GM21367 (cell line): Measurements from ENCODE around the gene IVNS1ABP.
A peak's percentile ranks its signal among the peaks of the same experiment; 100 is the strongest.
"Not testable (repeated sequence)": the region's sequence is repeated elsewhere in the genome, so short reads cannot be mapped to it uniquely, and the experiment has no call there.

Experiments used
- ATAC-seq: cut with Tn5 transposase; IDR thresholded peaks from one replicate; pipeline ENCODE4 v1.9.1; 2021; ENCODE audit not compliant: unreplicated experiment

Gene IVNS1ABP

DNA sequence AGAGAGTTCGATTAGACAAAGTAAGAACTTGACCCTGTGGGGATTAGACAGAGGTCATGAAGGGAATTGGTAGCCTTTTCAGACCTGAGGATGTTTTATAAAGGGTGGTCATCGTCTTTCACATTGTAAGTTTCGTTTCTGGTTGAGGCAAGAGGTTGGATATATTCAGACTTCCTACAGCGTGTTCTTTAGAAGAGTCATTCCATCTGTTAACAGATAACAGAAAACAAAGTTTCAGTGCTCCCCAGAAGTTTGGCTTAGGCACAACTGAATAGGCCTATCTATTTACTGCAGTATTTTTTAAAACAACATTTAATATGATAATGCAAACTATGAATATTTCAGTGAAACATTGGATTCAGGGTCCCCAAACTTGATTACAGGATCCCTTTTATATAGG is 17.1 kb upstream of the IVNS1ABP start:
- no peak for ATAC-seq

DNA sequence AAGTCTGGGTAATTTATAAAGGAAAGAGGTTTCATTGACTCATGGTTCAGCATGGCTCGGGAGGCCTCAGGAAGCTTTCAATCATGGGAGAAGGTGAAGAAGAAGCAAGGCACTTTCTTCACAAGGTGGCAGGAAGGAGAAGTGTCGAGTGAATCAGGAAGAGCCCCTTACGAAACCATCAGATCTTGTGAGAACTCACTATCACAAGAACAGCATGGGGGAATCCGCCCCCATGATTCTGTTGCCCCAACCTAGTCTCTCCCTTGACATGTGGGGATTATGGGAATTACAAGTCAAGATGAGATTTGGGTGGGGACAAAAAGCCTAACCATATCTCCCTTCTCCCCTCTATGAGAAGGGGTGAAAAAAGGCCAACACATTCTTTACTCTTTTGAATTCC is 11.2 kb upstream of the IVNS1ABP start:
- no peak for ATAC-seq

DNA sequence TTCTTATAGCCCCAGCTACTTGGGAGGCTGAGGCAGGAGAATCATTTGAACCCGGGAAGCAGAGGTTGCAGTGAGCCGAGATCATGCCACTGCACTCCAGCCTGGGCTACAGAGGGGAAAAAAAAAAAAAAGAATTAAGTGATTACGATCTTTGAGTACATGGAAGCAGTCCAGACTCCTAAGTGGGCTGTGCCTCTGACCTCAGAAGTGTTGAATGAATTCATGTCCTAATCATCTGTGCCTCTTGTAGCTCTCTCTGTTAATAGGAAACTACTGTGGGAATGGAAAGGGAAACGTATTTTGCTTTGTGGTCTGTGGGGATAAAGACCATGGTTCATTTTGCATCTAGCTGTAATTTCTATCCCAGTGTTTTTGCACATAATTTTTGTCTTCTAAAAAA is 8.4 kb upstream of the IVNS1ABP start:
- ATAC-seq, result no peak

DNA sequence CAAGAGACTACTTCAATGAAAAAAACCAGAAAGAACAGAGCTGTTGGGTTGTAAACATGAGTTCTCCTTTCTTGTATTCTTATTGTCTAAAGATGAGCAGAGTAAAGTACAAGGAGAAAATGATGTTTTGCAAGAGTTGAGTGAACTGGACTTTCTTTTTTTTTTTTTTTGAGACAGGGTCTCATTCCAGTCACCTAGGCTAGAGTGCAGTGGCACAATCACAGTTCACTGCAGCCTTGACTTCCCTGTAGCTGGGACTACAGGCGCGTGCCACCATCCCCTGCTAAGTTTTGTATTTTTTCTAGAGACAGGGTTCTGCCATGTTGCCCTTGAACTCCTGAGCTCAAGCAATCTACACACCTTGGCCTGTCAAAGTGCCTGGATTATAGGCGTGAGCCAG is 7.1 kb upstream of the IVNS1ABP start:
- ATAC-seq, result no peak

DNA sequence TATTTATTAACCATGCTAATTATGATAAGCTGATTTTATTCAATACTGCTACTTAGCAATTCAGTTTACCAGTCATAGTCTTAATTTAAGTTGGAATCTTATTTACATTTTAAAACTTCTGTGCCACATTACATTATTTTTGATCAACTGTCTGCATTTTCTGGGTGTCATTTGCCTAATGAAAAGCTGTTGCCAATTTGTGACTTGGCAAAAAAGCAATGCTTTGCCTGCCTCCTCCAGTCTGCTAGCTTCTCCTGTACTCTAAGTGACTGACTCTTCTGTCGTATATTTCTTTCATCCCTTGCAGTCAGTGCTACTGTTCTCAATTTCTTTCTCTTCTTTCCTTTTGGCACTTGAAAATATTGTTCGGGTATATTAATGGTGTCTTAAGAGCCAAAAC is 5.6 kb upstream of the IVNS1ABP start:
- no peak for ATAC-seq

DNA sequence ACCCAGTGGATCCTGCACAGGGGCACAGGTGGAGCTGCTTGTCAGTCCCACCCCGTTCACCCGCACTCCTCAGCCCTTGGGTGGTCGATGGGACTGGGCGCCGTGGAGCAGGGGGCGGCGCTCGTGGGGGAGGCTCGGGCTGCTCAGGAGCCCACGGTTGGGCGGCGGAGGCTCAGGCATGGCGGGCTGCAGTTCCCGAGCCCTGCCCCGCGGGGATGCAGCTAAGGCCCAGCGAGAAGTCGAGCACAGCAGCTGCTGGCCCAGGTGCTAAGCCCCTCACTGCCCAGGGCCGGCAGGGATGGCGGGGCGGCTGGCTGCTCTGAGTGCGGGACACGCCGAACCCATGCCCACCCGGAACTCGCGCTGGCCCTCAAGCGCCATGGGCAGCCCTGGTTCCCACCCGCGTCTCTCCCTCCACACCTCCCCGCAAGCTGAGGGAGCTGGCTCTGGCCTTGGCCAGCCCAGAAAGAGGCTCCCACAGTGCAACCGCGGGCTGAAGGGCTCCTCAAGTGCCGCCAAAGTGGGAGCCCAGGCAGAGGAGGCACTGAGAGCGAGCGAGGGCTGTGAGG is 4.7 kb upstream of the IVNS1ABP start:
- not testable (repeated sequence) for ATAC-seq

DNA sequence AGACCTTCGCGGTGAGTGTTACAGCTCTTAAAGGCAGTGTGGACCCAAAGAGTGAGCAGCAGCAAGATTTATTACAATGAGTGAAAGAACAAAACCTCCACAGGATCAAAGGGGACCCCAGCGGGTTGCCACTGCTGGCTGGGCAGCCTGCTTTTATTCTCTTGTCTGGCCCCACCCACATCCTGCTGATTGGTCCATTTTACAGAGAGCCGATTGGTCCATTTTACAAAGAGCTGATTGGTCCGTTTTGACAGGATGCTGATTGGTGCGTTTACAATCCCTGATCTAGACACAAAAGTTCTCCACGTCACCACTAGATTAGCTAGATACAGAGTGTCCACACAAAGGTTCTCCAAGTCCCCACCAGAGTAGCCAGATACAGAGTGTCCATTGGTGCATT is 4.1 kb upstream of the IVNS1ABP start:
- ATAC-seq, result not testable (repeated sequence)

DNA sequence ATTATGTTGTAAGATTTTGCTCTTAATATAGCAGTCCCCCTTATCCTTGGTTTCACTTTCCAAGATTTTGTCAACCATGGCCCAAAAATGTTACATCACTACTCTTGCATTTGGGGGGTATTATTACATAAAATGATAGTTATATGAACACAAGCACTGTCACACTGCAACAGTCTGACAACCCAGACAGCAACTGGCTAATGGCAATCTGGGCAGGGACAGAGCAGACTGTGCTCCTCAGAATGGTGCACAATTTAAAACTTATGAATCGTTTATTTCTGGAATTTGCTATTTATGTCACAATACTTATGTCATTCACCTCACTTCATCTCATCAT is 2.1 kb upstream of the IVNS1ABP start:
- no peak for ATAC-seq

DNA sequence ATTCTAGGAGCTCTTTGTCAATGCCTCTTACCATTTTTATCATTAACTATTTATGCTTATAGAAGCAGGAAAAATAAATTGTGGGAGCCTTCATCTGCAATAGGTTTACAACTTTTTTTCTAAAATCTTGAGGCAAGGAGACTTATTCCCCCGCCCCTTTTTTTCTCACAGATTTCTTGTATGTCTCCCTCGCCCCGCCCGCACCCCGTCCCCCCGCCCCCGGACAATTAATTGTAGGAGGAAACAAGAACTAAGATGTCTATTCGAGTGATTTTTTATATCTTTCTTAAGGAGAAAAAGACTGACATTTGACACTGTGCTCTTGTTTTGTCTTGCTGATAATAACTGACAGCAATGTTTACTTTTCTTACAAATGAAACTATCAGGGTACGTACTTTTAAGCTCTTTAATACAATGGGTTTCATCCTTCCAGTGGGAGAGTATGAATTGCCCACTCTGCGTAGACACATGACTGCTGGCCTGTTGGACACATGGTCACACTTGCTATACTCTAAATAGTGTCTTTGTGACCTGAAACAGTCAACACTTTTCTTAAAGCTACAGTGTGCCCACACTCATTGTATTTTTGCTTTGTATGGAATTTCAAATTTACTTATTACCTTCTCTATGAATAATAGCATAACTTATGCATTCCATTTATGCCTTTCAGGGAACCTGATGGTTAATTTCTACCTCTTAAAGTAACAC is 1.5 kb upstream of the IVNS1ABP start:
- ATAC-seq, result no peak

DNA sequence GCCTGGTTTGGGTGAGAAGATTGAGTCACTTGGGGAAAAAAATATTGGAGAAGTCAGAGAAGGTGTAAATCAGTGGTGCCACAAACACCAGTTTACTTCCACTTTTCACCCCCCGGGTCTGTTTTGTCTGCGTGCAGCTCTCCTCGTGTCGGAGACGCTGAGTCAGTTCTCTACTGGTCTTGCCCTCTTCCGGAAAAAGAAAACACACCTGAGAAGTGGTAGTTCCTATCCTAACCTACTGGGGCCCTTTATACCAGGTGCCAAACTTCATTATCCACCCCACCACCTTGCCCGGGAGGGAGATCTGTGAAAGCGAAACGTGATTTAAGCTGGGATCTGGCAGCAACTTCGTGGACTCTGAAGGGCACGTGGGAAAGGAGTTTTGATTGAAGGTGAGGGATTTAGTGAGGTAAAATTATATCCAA is 855 bp upstream of the IVNS1ABP start:
- ATAC-seq, result peak; percentile 38

DNA sequence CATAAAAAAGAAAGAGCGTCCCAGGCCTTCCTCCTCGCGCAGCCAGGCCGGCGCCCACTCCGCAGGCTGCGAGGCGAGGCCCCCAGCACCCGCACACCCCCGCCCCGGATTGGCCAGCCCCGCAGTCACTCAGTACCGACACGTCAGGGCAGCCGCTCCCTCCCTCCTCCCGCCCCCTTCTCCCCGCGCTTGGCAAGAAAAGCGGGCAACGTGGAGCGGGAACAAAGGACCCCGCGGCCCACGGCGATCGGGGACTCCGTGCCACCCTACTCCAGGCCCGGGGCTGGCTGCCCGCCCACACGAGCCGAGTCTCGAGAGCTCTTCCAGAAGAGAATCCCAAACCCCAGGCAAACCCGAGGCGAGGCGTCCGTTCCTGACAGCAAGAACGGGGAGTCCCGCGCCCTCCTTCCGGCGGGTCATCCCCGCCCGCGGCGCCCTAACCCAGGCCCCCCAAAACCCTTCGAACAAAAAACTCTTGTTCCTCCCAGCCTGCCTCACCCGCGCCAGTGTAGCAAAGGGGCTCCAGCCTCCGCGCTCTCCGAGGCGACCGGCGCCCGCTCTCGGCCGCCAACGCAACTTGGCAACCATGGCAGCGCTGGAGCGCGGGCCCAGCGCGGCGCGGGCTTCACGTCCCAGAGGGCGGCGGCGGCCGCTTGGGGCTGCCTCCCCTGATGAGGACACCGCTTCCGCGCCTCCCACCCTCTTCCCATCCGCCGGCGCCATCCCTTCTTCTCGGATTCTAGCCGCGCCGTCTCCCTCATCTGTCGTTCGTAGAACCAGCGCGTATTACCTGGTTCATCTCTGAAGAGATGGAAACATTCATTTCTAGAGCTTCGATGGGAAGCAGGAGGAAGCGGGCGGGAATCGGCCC is 645 bp downstream of the IVNS1ABP start:
- ATAC-seq, result peak; percentile 44

DNA sequence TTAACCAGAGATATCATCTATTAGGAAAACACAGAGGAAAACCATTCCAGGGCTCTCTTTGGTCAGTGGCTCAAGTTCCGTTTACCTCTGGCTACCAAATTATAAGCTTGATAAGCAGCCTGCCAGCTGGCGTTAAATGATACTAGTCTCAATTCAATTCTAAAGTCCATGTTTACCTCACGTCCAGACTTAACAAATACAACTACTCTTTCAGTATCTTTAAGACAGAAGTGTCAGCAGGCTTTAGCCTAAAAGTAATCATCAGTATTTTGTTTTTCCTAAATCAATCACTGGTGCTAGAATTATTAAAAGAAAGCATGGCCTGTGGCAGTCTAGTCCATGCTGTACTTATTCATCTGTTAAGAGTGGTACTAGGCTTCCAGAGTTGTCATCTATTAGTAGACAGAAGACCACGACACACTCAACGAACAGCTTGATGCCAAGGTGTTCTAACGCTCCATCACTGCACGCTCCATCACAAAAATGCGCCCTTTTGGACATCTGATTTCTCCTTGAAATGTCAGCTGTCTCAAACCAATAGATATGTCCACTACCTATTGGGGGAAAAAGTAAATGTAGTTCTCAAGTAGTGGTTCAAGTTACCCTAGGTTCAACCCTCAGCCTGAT is 1.5 kb downstream of the IVNS1ABP start:
- peak; percentile 1 for ATAC-seq

DNA sequence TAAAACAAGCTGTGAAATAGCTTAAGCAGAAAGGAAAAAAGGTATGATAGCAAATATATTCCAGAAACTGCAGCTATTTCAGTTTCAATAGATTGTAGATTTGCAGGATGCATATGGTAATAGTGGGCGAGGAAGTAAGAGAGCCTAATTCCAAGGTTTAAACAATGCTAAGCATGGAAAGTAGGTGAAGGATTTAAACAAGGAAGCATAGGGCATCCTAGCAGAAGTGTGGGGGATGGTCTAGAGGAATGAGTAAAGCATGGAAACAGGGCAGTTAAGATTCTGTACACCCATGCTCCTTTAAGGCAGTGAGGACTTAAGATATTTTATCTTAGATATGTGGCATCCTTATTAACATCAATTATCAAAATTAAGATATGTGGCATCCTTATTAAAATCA is 2.6 kb downstream of the IVNS1ABP start:
- ATAC-seq, result no peak

DNA sequence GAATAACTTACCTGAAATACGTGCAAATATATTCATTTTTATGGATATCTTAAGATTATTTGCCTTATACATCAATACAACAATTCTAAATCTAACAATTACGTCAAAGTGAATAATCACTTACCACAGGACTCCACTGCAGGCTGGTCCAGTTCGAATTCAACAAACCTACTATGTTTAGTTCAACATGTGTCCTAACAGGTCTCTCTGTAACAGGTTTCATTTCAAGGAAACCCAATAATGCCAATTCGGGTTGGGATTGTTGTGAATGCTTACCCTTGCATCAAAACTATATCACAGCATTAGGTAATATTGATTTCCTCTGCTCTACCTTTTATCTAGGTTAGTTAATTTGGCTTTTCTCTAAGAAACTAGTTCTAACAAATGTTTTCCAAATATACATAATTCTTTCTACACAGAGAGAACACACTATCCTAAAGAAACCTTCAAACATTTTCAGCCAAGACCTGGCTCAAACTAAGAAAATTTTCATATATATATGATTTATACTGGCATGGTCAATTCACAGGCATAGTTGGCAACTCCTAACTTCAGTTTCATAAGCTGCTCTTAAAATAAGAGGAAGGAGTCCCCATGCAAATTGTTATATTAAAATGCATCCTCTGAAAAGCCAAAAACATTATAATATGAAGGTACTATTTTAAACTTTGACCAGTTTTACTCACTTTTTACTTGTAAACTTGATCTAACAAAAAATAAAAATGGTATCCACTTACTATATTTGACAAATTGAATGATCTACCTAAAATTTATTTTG is 4.5 kb downstream of the IVNS1ABP start:
- ATAC-seq, result no peak

DNA sequence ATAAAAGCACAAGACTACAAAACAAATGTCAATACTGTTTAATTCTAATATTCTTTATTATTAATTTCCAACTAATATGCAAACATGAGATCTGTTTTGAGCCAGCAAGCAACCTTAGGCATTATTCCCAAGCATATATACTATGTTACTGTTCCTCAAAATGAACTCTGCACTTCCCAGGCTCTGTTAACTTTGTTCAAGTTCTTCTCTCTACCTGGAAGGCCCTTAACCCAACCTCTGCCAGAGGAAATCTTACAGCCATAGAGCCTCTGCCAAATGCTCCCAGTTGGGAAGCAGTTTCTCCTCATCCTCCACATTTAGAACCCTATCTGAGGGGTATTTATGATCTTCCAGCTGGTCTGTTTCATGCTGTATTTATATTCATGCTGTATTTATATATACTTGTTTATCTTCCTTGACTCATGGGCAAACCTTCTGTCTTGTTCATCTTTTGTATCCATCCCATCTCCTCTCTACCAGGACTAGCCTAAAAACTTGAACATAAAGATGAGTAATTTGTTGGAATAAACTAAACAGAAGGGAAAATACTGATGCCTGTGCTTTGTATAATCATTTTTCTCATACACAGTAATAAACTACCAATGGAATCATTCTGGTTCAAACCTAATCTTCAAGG is 5.3 kb downstream of the IVNS1ABP start:
- no peak for ATAC-seq

DNA sequence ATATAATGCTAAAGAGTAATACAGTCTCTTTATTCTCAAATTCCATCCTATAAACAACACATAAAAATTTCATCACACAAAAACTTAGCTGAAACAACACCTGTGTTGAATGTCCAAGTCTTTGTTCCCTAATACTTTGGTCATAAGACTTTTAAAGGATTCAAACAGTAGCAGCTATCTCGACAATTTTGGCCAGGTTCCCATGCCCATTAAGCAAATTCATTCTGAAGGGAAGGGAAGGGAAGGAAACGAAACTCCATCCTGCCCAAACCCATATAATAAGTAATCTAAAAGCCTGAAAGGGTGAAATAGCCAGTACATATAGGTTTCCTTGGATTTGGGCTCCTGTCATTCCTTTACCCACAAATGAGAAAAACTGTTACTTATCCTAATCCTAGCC is 7.5 kb downstream of the IVNS1ABP start:
- ATAC-seq, result no peak

DNA sequence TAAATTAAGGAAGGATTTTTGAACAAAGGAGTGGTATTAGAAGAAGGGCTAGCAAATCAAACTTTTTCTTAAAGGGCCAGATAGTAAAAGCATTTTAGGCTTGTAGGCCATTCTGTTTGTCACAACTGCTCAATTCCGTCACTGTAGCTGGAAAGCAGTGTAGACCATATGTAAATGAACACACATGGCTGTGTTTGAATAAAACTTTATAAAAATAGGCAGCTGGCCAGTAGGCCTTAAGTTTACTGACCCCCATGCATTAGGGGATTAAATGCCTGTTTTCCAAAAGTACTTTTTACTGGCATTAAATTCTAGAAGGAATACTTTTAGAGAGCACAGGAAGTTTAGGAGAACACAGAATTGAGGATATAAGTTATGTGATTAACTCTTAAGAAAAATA is 8.9 kb downstream of the IVNS1ABP start:
- ATAC-seq, result no peak

DNA sequence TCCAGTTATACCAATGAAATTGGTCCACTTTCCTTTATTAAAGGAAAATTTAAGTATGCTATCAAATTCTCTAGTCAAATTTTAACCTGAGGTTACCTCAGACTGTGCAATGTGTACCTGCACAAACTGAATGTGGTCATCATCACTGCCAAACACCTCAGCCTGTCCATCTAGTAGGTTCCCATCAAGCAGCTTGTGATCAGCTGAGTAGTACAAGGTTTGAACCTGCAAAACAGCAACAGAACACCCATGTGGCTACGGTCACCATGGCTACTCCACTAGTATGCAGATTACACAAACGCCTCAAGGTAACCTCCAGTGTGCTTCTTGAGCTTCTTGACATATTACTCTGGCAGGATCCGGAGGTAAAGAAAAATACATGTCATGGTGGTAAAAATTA is 11.6 kb downstream of the IVNS1ABP start:
- ATAC-seq, result no peak

DNA sequence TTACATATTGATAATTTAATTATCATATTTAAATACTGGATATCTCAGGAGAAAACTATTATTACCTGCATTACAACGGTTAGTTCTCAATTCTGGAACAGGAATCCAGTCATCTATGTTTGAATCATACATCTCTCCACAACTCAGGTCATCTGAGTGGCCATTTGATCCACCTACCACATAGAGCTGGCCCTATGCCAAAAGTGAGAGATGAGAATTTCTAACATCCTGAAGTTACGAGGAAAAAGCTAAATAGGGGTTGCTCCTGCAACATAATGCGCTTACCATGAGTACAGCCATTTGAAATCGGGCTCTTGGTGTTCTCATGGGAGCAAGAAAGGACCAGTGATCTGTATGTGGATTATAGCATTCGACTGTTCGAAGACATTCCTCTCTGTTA is 16.9 kb downstream of the IVNS1ABP start:
- no peak for ATAC-seq

DNA sequence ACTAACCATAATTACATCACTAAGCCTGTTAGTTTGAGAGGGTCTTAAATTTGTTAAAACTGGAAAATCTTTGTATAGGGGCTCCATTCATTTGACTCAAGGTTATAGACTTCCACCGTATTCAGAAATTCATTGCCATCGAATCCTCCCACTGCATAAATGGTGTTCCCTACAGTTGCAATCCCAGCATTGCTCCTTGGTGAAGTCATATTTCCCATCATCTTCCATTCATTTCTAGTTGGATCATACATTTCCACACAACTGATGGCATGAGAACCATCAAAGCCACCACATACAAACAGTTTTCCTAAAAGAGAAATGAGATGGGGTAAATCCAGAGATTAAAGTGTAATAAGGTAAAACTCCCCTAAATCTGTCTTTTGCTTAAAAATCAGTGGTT is 19.1 kb downstream of the IVNS1ABP start:
- ATAC-seq, result no peak

DNA sequence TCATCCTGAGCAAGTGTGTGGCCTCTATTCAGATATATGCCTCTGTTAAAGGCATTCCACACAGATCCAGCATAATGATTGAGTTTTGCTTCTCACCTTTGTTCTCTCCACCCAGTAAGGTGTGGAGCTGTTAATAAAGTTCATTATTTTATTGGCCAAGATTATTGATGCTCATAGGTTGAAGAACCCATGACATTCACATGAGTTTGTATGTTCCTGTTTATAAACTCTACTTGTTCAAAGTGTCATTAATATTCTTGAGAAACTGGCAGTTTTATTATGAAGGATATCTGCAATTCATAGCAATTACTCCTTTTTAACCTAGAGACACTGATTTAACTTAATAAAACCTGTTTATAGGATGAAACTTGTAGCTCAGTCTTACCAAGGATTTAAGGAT is 22.0 kb downstream of the IVNS1ABP start:
- no peak for ATAC-seq
